ENCODE measurements around the gene GATAD2A. TPM values are rescaled to one million over a fixed set of nuclear protein-coding genes. Genes with fewer than 3 reads are reported as not detected.
"Not testable (repeated sequence)": the region's sequence is repeated elsewhere in the genome, so short reads cannot be mapped to it uniquely, and the experiment has no call there.

GATAD2A gene
- total RNA-seq, 1 donor from 2014 or later = 33.1 TPM

- DNase-seq (ENCODE audit: low read depth in 2 of 2) = no peak
Measured at GRCh38 chr19:19446655-19447437, 41.4 kb downstream of the GATAD2A start.

- no peak for DNase-seq (ENCODE audit: low read depth in 2 of 2)
Measured at GRCh38 chr19:19447536-19448237, 42.2 kb downstream of the GATAD2A start.

GRCh38 chr19:19448238-19448544 is 42.7 kb downstream of the GATAD2A start:
- no peak for DNase-seq (ENCODE audit: low read depth in 2 of 2)

- DNase-seq (ENCODE audit: low read depth in 2 of 2) = no peak
Measured at GRCh38 chr19:19451429-19452242, 46.2 kb downstream of the GATAD2A start.

- DNase-seq (ENCODE audit: low read depth in 2 of 2) = peak in 1 of 2 donors; percentile 63
Measured at GRCh38 chr19:19452243-19453124, 47.0 kb downstream of the GATAD2A start.

GRCh38 chr19:19453125-19453454 is 47.6 kb downstream of the GATAD2A start:
- DNase-seq (ENCODE audit: low read depth in 2 of 2) = no peak

- not testable (repeated sequence) for DNase-seq (ENCODE audit: low read depth in 2 of 2)
Measured at GRCh38 chr19:19455166-19455919, 49.9 kb downstream of the GATAD2A start.

GRCh38 chr19:19457671-19458070 is 52.2 kb downstream of the GATAD2A start:
- DNase-seq (ENCODE audit: low read depth in 2 of 2) = no peak

GRCh38 chr19:19458110-19458816 is 52.8 kb downstream of the GATAD2A start:
- no peak for DNase-seq (ENCODE audit: low read depth in 2 of 2)

GRCh38 chr19:19459073-19459472 is 53.6 kb downstream of the GATAD2A start:
- no peak for DNase-seq (ENCODE audit: low read depth in 2 of 2)

- DNase-seq (ENCODE audit: low read depth in 2 of 2) = peak in 1 of 2 donors; percentile 81
Measured at GRCh38 chr19:19459707-19460251, 54.3 kb downstream of the GATAD2A start.

- DNase-seq (ENCODE audit: low read depth in 2 of 2) = peak in 1 of 2 donors; percentile 18
Measured at GRCh38 chr19:19460258-19460731, 54.8 kb downstream of the GATAD2A start.

GRCh38 chr19:19460761-19461265 is 55.3 kb downstream of the GATAD2A start:
- DNase-seq (ENCODE audit: low read depth in 2 of 2) = peak in 1 of 2 donors; percentile 52

GRCh38 chr19:19461306-19461670 is 55.8 kb downstream of the GATAD2A start:
- DNase-seq (ENCODE audit: low read depth in 2 of 2) = no peak

- peak in 1 of 2 donors; percentile 66 for DNase-seq (ENCODE audit: low read depth in 2 of 2)
Measured at GRCh38 chr19:19461671-19462622, 56.5 kb downstream of the GATAD2A start.

- DNase-seq (ENCODE audit: low read depth in 2 of 2) = peak in 1 of 2 donors; percentile 46
Measured at GRCh38 chr19:19463348-19464117, 58.1 kb downstream of the GATAD2A start.
